H1 (cell line): ENCODE data around the gene CRAT. TPM values are rescaled to one million over a fixed set of nuclear protein-coding genes. Genes with fewer than 3 reads are reported as not detected.

Experiments
- CTCF ChIA-PET: fragments of 300-600 bp; sonication (Branson Sonifier 250); formaldehyde crosslinking; loops from one replicate; lab custom pipeline; 2021; ENCODE audit not compliant: partially characterized antibody; lab: Charles Lee
- POLR2A ChIA-PET: fragments of 300-600 bp; sonication (Branson Sonifier 250); formaldehyde crosslinking; loops from one replicate; lab custom pipeline; 2021; ENCODE audit warnings: inconsistent platforms; ENCODE audit not compliant: partially characterized antibody; lab: Charles Lee
- DNase-seq, 2 experiments: peaks; one replicate each; pipeline versions ENCODE4 v3.0.0 to v3.0.0-alpha.2; 2010 to 2022; ENCODE audit warnings: low spot score in 2 of 2, low read depth in 1 of 2, mixed read lengths in 1 of 2
- FAIRE-seq: peaks from 2 replicates; lab custom pipeline; 2011; peaks lifted over from hg19 to GRCh38; lab: Jason Lieb, UNC
- H2AFZ ChIP-seq: 2 replicates; pipeline ENCODE4 v1.8.1; 2012; ENCODE audit warnings: low read length, inconsistent platforms
- H2AK5ac ChIP-seq: 2 replicates; pipeline ENCODE4 v1.6.1; 2013; ENCODE audit warnings: low read depth, low read length
- H2BK120ac ChIP-seq: replicated peaks from 2 replicates; pipeline ENCODE3; 2013; ENCODE audit warnings: low read depth, low read length, inconsistent platforms
- H2BK12ac ChIP-seq: 2 replicates; pipeline ENCODE4 v1.6.1; 2013; ENCODE audit warnings: low read depth, low read length
- H2BK15ac ChIP-seq: 2 replicates; pipeline ENCODE4 v1.6.1; 2013; ENCODE audit warnings: low read length
- H2BK20ac ChIP-seq: 2 replicates; pipeline ENCODE4 v1.6.1; 2013; ENCODE audit warnings: low read length
- H2BK5ac ChIP-seq: 2 replicates; pipeline ENCODE4 v1.6.1; 2013; ENCODE audit warnings: low read depth, low read length
- H3K14ac ChIP-seq: 2 replicates; pipeline ENCODE4 v1.6.1; 2013; ENCODE audit warnings: inconsistent platforms; ENCODE audit not compliant: insufficient read length
- H3K18ac ChIP-seq: 2 replicates; pipeline ENCODE4 v1.6.1; 2013; ENCODE audit warnings: low read length; ENCODE audit errors: extremely low read depth
- H3K23ac ChIP-seq: 2 replicates; pipeline ENCODE4 v1.6.1; 2013; ENCODE audit warnings: inconsistent platforms; ENCODE audit not compliant: insufficient read length
- H3K23me2 ChIP-seq: 2 replicates; pipeline ENCODE4 v1.6.1; 2013; ENCODE audit warnings: low read depth, low read length
- H3K27ac ChIP-seq: 2 replicates; pipeline ENCODE4 v1.6.1; 2011; ENCODE audit warnings: low read depth, low read length, inconsistent platforms
- H3K27me3 ChIP-seq, 4 experiments: replicated peaks in 1 of 4; 1 replicate in 1 of 4; 2 replicates in 3 of 4; pipeline versions ENCODE4 v1.6.1 to v1.8.1; 2011 to 2013; ENCODE audit warnings: low read length in 3 of 4, mild to moderate bottlenecking in 3 of 4, inconsistent platforms in 2 of 4, mixed read lengths in 2 of 4, moderate library complexity in 1 of 4; ENCODE audit not compliant: control insufficient read depth in 3 of 4, insufficient read depth in 3 of 4; ENCODE audit errors: extremely low read depth in 1 of 4
- H3K36me3 ChIP-seq, 4 experiments: 2 replicates each; pipeline versions ENCODE4 v1.6.1 to v1.8.1; 2011 to 2013; ENCODE audit warnings: mild to moderate bottlenecking in 4 of 4, low read length in 3 of 4, moderate library complexity in 2 of 4, control low read depth in 1 of 4, inconsistent platforms in 1 of 4; ENCODE audit not compliant: insufficient read depth in 4 of 4, control insufficient read depth in 2 of 4
- H3K4ac ChIP-seq: replicated peaks from 2 replicates; pipeline ENCODE3; 2013; ENCODE audit warnings: low read length, low read depth, mixed read lengths, inconsistent platforms; ENCODE audit not compliant: insufficient read length
- H3K4me1 ChIP-seq, 4 experiments: replicated peaks in 1 of 4; 1 replicate in 1 of 4; 2 replicates in 3 of 4; pipeline versions ENCODE4 v1.6.1 to v1.8.1; 2011 to 2013; ENCODE audit warnings: low read length in 3 of 4, inconsistent platforms in 2 of 4, mixed read lengths in 1 of 4; ENCODE audit not compliant: insufficient read depth in 4 of 4, control insufficient read depth in 3 of 4
- H3K4me2 ChIP-seq, 2 experiments: 2 replicates each; pipeline versions ENCODE4 v1.6.1 to v1.8.1; 2011 to 2013; ENCODE audit warnings: low read depth in 2 of 2, low read length in 2 of 2, control low read depth in 1 of 2, inconsistent platforms in 1 of 2, mild to moderate bottlenecking in 1 of 2; ENCODE audit not compliant: insufficient read depth in 1 of 2
- H3K4me3 ChIP-seq, 4 experiments: fragments of 200-600, 300-600 bp in 1 of 4; sonication (generic), shearing (Covaris generic), sonication (Bioruptor Twin) in 1 of 4; 2 replicates each; pipeline versions ENCODE4 v1.5.1 to v1.8.1; 2011 to 2016; ENCODE audit warnings: low read length in 4 of 4, low read depth in 3 of 4, control low read depth in 2 of 4, inconsistent platforms in 2 of 4, mild to moderate bottlenecking in 2 of 4, mixed read lengths in 1 of 4, moderate library complexity in 1 of 4; ENCODE audit not compliant: insufficient read depth in 2 of 4; ENCODE audit errors: extremely low read depth in 1 of 4
- H3K56ac ChIP-seq: replicated peaks from 2 replicates; pipeline ENCODE3; 2013; ENCODE audit warnings: low read depth, mild to moderate bottlenecking, mixed read lengths, low read length, inconsistent platforms; ENCODE audit not compliant: insufficient read length
- H3K79me1 ChIP-seq: 2 replicates; pipeline ENCODE4 v1.6.1; 2013; ENCODE audit warnings: low read depth, low read length, control low read depth
- H3K79me2 ChIP-seq, 2 experiments: 2 replicates each; pipeline versions ENCODE4 v1.6.1 to v1.8.1; 2012 to 2013; ENCODE audit warnings: low read length in 2 of 2, mild to moderate bottlenecking in 2 of 2, inconsistent platforms in 1 of 2; ENCODE audit not compliant: insufficient read depth in 2 of 2, control insufficient read depth in 1 of 2
- H3K9ac ChIP-seq, 4 experiments: replicated peaks in 1 of 4; 1 replicate in 1 of 4; 2 replicates in 3 of 4; pipeline versions ENCODE4 v1.6.1 to v1.8.1; 2011 to 2013; ENCODE audit warnings: low read depth in 3 of 4, low read length in 3 of 4, control low read depth in 2 of 4, mild to moderate bottlenecking in 2 of 4, moderate library complexity in 2 of 4, inconsistent platforms in 1 of 4; ENCODE audit errors: extremely low read depth in 1 of 4
- H3K9me3 ChIP-seq, 2 experiments: 2 replicates each; pipeline versions ENCODE4 v1.6.1 to v1.8.1; 2012 to 2013; ENCODE audit warnings: mild to moderate bottlenecking in 2 of 2, moderate library complexity in 2 of 2, control low read depth in 1 of 2, inconsistent platforms in 1 of 2, low read depth in 1 of 2, low read length in 1 of 2, mixed read lengths in 1 of 2; ENCODE audit not compliant: insufficient read depth in 2 of 2
- H4K20me1 ChIP-seq, 2 experiments: replicated peaks in 1 of 2; 2 replicates each; pipeline versions ENCODE3 to v1.8.1; 2011 to 2013; ENCODE audit warnings: inconsistent platforms in 2 of 2, low read length in 2 of 2, mild to moderate bottlenecking in 1 of 2; ENCODE audit not compliant: insufficient read depth in 2 of 2, control insufficient read depth in 1 of 2
- H4K5ac ChIP-seq: 2 replicates; pipeline ENCODE4 v1.6.1; 2013; ENCODE audit warnings: low read length, low read depth, mixed read lengths, inconsistent platforms; ENCODE audit not compliant: insufficient read length
- H4K8ac ChIP-seq: 2 replicates; pipeline ENCODE4 v1.8.0; 2013; ENCODE audit warnings: mild to moderate bottlenecking, moderate library complexity, low read length, inconsistent platforms; ENCODE audit not compliant: insufficient read depth; ENCODE audit errors: extremely low read depth
- H4K91ac ChIP-seq: replicated peaks from 2 replicates; pipeline ENCODE3; 2013; ENCODE audit warnings: low read length, mixed read lengths, inconsistent platforms; ENCODE audit not compliant: insufficient read length
- CREB1 ChIP-seq: IDR thresholded peaks from 2 replicates; pipeline ENCODE4 v1.6.1; 2012; ENCODE audit warnings: inconsistent platforms
- GTF2F1 ChIP-seq: IDR thresholded peaks from 2 replicates; pipeline ENCODE4 v1.6.1; 2012; ENCODE audit warnings: low read depth, low read length, improper control_type of control experiment, borderline replicate concordance
- SUZ12 ChIP-seq: fragments of 200-600 bp; sonication (generic); IDR thresholded peaks from 2 replicates; pipeline ENCODE4 v1.6.1; 2012; ENCODE audit warnings: mild to moderate bottlenecking, inconsistent platforms, low read length, moderate library complexity, mixed read lengths
- TBP ChIP-seq: IDR thresholded peaks from 2 replicates; pipeline ENCODE4 v1.6.1; 2011; ENCODE audit warnings: low read depth, low read length, improper control_type of control experiment
- WGBS, 2 experiments: shearing (Covaris generic) in 1 of 2; methylation state at CpG; one replicate each; pipeline versions ENCODE4 v1.1.6 to v1.1.7; 2013 to 2015; ENCODE audit warnings: low lambda C conversion rate in 2 of 2, mixed read lengths in 2 of 2, inconsistent platforms in 1 of 2, low coverage in 1 of 2, missing lambda C conversion rate in 1 of 2; ENCODE audit not compliant: insufficient replicate concordance in 2 of 2, insufficient coverage in 1 of 2, insufficient read length in 1 of 2; ENCODE audit errors: extremely low coverage in 1 of 2, missing lambda C conversion rate in 1 of 2; 5-methylcytosine and 5-hydroxymethylcytosine counted together
- polyA plus RNA-seq, 7 experiments: library from polyadenylated mRNA; depleted of rRNA in 3 of 7; stranded (reverse) in 5 of 7; unstranded in 2 of 7; fragments of >200 nt in 5 of 7; fragments of 200-250 nt in 2 of 7; gene quantifications; 1 replicate in 5 of 7; 2 replicates in 1 of 7; 4 replicates in 1 of 7; pipeline versions ENCODE4 v1.2.1 to v1.2.3, GENCODE V29; 2011 to 2013; ENCODE audit warnings: missing spikeins in 2 of 7, mixed read lengths in 2 of 7
- total RNA-seq: library from RNA; stranded (reverse); fragmentation: NEBNext Ultra II Directional; extraction: Animal tissue kit (Norgen Biotek cat#: 25700); gene quantifications from 2 replicates; pipeline ENCODE4 v1.2.1, GENCODE V29; 2021
- TF ChIP-seq, protein P1 (sequence below): IDR thresholded peaks from 2 replicates; pipeline ENCODE4 v1.6.1; 2011; ENCODE audit warnings: low read depth, mild to moderate bottlenecking, low read length; ENCODE audit not compliant: insufficient read depth

Gene CRAT
- total and polyA plus RNA-seq, 2 of the 8 experiments (the other 6 are each of a cell fraction or from before 2014, with no cell fraction given) = 8.2 to 17.3 TPM

DNA sequence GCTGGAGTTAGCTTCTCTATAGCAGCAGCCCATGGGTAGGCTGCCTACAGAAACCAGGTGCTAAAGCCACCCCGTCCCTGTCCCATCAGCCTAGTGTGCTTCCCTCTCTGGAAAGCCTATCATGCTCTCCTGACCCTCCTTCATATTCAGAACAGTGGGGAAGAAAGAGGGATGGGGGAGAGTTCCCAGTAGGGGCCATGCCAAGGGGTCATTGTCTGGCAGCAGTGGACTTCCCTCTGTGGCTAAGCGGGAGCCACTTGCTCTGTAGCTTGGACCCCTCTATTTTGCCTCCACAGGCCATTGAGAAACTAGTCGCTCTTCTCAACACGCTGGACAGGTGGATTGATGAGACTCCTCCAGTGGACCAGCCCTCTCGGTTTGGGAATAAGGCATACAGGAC lies 18.1 kb upstream of the CRAT start:
- H3K27ac ChIP-seq = no peak overlapping the region
- no peaks in the 10 kb centered on the region for H3K23me2 ChIP-seq
- peaks cover 0 to 13% of the 10 kb centered on the region in 2 experiments; a peak in 2 of 4 replicates for H3K79me2 ChIP-seq
- H3K79me1 ChIP-seq = peaks cover 9% of the 10 kb centered on the region
- CTCF ChIA-PET = interaction anchor here (5.7 to 36.8 kb wide), 3 partner anchors 13 to 44 kb away, joined by 64 to 831 read pairs (median 169); partner anchors contain the start of genes CRAT, IER5L and PTPA
- H3K36me3 ChIP-seq = peaks cover 11 to 35% (median 18%) of the 10 kb centered on the region in 4 experiments
- no peak overlapping the region; the same call in 1 of the 2 replicates for H2AK5ac ChIP-seq
- H3K4me2 ChIP-seq = no peak overlapping the region
- no peak overlapping the region for H3K4ac ChIP-seq
- FAIRE-seq = no peak
- H4K5ac ChIP-seq = no peak overlapping the region
- H3K27me3 ChIP-seq = no peaks in the 10 kb centered on the region
- no peak overlapping the region for H3K23ac ChIP-seq
- peaks cover 9 to 18% (median 15%) of the 10 kb centered on the region in 4 experiments for H3K4me1 ChIP-seq
- H4K20me1 ChIP-seq = peaks cover 2 to 5% of the 10 kb centered on the region in 2 experiments
- no peak overlapping the region for H3K18ac ChIP-seq
- H2BK15ac ChIP-seq = no peak overlapping the region
- H3K4me3 ChIP-seq = no peak overlapping the region
- H3K56ac ChIP-seq = no peak overlapping the region
- H2BK120ac ChIP-seq = no peak overlapping the region
- no peak overlapping the region for H2AFZ ChIP-seq
- no peak overlapping the region for H2BK20ac ChIP-seq
- no peak overlapping the region for H4K91ac ChIP-seq
- 0 out of 2 replicates have a peak overlapping the region, but pooled peaks have one; percentile 9 for H2BK12ac ChIP-seq
- POLR2A ChIA-PET = interaction anchor here (2.6 to 2.7 kb wide), 2 partner anchors 15 to 16 kb away, joined by 12 read pairs; no protein-coding TSS in a partner anchor
- H3K9ac ChIP-seq = no peak overlapping the region
- no peaks in the 10 kb centered on the region for H3K9me3 ChIP-seq
- peak overlapping the region; percentile 21; the same call in 1 of the 2 replicates for H4K8ac ChIP-seq
- no peak overlapping the region for H3K14ac ChIP-seq
- DNase-seq = no peak
- H2BK5ac ChIP-seq = no peak overlapping the region; the same call in 1 of the 2 replicates
- WGBS, 2 experiments = 95% methylated on average over 5 of the region's 5 CpGs; no CpG with 5 or more reads in 1 of the 2 experiments
- no peak for TF ChIP-seq SUZ12
- TF ChIP-seq TBP = no peak
- no peak for TF ChIP-seq GTF2F1
- TF ChIP-seq CREB1 = no peak
- TF ChIP-seq, protein P1, sequence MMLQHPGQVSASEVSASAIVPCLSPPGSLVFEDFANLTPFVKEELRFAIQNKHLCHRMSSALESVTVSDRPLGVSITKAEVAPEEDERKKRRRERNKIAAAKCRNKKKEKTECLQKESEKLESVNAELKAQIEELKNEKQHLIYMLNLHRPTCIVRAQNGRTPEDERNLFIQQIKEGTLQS = no peak
